H1 (cell line): ENCODE measurements around the gene CTLA4.

Experiments used
- BACH1 ChIP-seq: IDR thresholded peaks from 2 replicates; pipeline ENCODE4 v1.6.1; 2012; ENCODE audit warnings: low read length, improper control_type of control experiment
- BRCA1 ChIP-seq: IDR thresholded peaks from 2 replicates; pipeline ENCODE4 v1.6.1; 2012; ENCODE audit warnings: low read depth, low read length, improper control_type of control experiment
- CTCF ChIP-seq, 3 experiments: IDR thresholded peaks; 1 replicate in 2 of 3; 2 replicates in 1 of 3; pipeline versions ENCODE4 v1.5.1 to v1.6.1; 2011; ENCODE audit warnings: low read length in 3 of 3, mild to moderate bottlenecking in 3 of 3, inconsistent platforms in 2 of 3, low read depth in 1 of 3, moderate library complexity in 1 of 3; ENCODE audit not compliant: insufficient read depth in 1 of 3; ENCODE audit errors: control extremely low read depth in 1 of 3
- EZH2 ChIP-seq: fragments of 200-600 bp; sonication (generic); IDR thresholded peaks from 2 replicates; pipeline ENCODE4 v1.7.1; 2012; ENCODE audit warnings: low read depth, mild to moderate bottlenecking, moderate library complexity, low read length, inconsistent platforms; ENCODE audit not compliant: severe bottlenecking
- POLR2A ChIP-seq, 2 experiments: IDR thresholded peaks; 1 replicate in 1 of 2; 2 replicates in 1 of 2; pipeline ENCODE4 v1.6.1; 2011; ENCODE audit warnings: low read depth in 2 of 2, low read length in 2 of 2, mild to moderate bottlenecking in 2 of 2; ENCODE audit errors: control extremely low read depth in 1 of 2
- POLR2AphosphoS5 ChIP-seq: IDR thresholded peaks from 2 replicates; pipeline ENCODE4 v1.6.1; 2011; ENCODE audit warnings: low read depth, low read length
- RAD21 ChIP-seq, 2 experiments: IDR thresholded peaks in 1 of 2; conservative IDR thresholded peaks in 1 of 2; 2 replicates each; pipeline ENCODE4 v1.6.1; 2011; ENCODE audit warnings: low read depth in 2 of 2, low read length in 2 of 2, improper control_type of control experiment in 1 of 2, inconsistent platforms in 1 of 2, mild to moderate bottlenecking in 1 of 2, moderate library complexity in 1 of 2
- RFX5 ChIP-seq: IDR thresholded peaks from 2 replicates; pipeline ENCODE4 v1.6.1; 2011; ENCODE audit warnings: low read depth, low read length, improper control_type of control experiment, borderline replicate concordance
- SIN3A ChIP-seq, 2 experiments: IDR thresholded peaks in 1 of 2; conservative IDR thresholded peaks in 1 of 2; 2 replicates each; pipeline ENCODE4 v1.6.1; 2011 to 2012; ENCODE audit warnings: low read length in 2 of 2, improper control_type of control experiment in 1 of 2, low read depth in 1 of 2, mild to moderate bottlenecking in 1 of 2
- SIX5 ChIP-seq: IDR thresholded peaks from 2 replicates; pipeline ENCODE4 v1.6.1; 2011; ENCODE audit warnings: mild to moderate bottlenecking, low read depth, low read length

GRCh38 chr2:203891474-203891873 lies 23.9 kb downstream of the CTLA4 start:
- TF ChIP-seq CTCF (IDR thresholded peaks at IDR 0.05; ENCODE audit: control extremely low read depth in 1 of 3, insufficient read depth in 1 of 3, low read depth in 1 of 3, low read length in 3 of 3) (no peak), RFX5 (no peak), RAD21 (IDR thresholded peaks at IDR 0.05 in 1 of 2, conservative IDR thresholded peaks at IDR 0.05 in 1 of 2; ENCODE audit: low read depth in 2 of 2, low read length in 2 of 2) (no peak), SIX5 (no peak), POLR2A (IDR thresholded peaks at IDR 0.05; ENCODE audit: control extremely low read depth in 1 of 2, low read depth in 2 of 2, low read length in 2 of 2) (no peak), EZH2 (no peak), SIN3A (conservative IDR thresholded peaks at IDR 0.05 in 1 of 2, IDR thresholded peaks at IDR 0.05 in 1 of 2; ENCODE audit: low read depth in 1 of 2, low read length in 2 of 2) (no peak), BRCA1 (no peak), BACH1 (no peak), POLR2AphosphoS5 (no peak)
